Measurements from ENCODE around the gene HP1BP3. TPM values are rescaled to one million over a fixed set of nuclear protein-coding genes. Genes with fewer than 3 reads are reported as not detected.

Gene HP1BP3
- total and polyA plus RNA-seq, 2 of the 4 experiments (the other 2 are of a cell fraction): 88.4 to 151 TPM

- no peak overlapping the region for H2BK120ac ChIP-seq (ENCODE audit: low read depth, low read length)
- peak overlapping the region; percentile 25 for H2BK5ac ChIP-seq (ENCODE audit: low read depth, low read length, poor library complexity, severe bottlenecking)
- TF ChIP-seq FOS (IDR thresholded peaks at IDR 0.05; ENCODE audit: low read depth, low read length): no peak
- TF ChIP-seq CEBPB (IDR thresholded peaks at IDR 0.05; ENCODE audit: low read depth, low read length): peak; percentile 20; the same call in 1 of the 2 replicates
- H4K8ac ChIP-seq (ENCODE audit: low read depth in 2 of 2, low read length in 2 of 2): no peak overlapping the region
- H4K5ac ChIP-seq (ENCODE audit: low read depth, low read length): peak overlapping the region; percentile 42; the same call in 1 of the 2 replicates
- H3K9ac ChIP-seq (ENCODE audit: low read depth, low read length): no peak overlapping the region
- H3K14ac ChIP-seq (replicated peaks; ENCODE audit: low read depth, low read length): no peak overlapping the region
- DNase-seq (peak; percentile 70), ATAC-seq (ENCODE audit: low read depth) (no peak; the same call in 1 of the 2 replicates)
- 0 out of 2 replicates have a peak overlapping the region, but pooled peaks have one; percentile 19 for H3K4ac ChIP-seq (ENCODE audit: low read depth, low read length)
- in situ Hi-C loops (cut with MboI; ENCODE audit: low sequenced_read_pairs): no loop called here
- no CpG with 5 or more reads among the region's 3 CpGs for WGBS, 2 experiments (ENCODE audit: extremely low coverage in 2 of 2, insufficient read length in 1 of 2)
- H3K4me1 ChIP-seq (ENCODE audit: control insufficient read depth, insufficient read depth, low read length): peaks cover 8% of the 10 kb centered on the region
- H3K79me1 ChIP-seq (ENCODE audit: low read depth in 1 of 2, low read length in 2 of 2): peaks cover 18 to 66% of the 10 kb centered on the region in 2 experiments
- H3K27ac ChIP-seq (ENCODE audit: insufficient read depth, low read length): no peak overlapping the region
- H2BK15ac ChIP-seq (ENCODE audit: low read depth, low read length): no peak overlapping the region
- dilution Hi-C loops (cut with HindIII; ENCODE audit: low sequenced_read_pairs, unreplicated experiment): no loop called here
- no peaks in the 10 kb centered on the region for H3K27me3 ChIP-seq (ENCODE audit: control insufficient read depth, insufficient read depth, low read length)
- H3K18ac ChIP-seq (ENCODE audit: low read depth, low read length): peak overlapping the region; percentile 68; the same call in 1 of the 2 replicates
- H3K23ac ChIP-seq (ENCODE audit: low read depth, low read length): peak overlapping the region; percentile 40; the same call in 1 of the 2 replicates
- no peak overlapping the region for H2AK5ac ChIP-seq (ENCODE audit: low read depth, low read length)
- intact Hi-C loops (cut with micrococcal nuclease): no loop called here
- no peak overlapping the region for H2AK9ac ChIP-seq (replicated peaks; ENCODE audit: low read depth, low read length, poor library complexity)
- H2BK20ac ChIP-seq (ENCODE audit: low read depth, low read length): peak overlapping the region; percentile 21; the same call in 1 of the 2 replicates
- peaks cover 4% of the 10 kb centered on the region for H3K9me1 ChIP-seq (ENCODE audit: insufficient read depth, low read length)
- peaks cover 50% of the 10 kb centered on the region for H3K36me3 ChIP-seq (ENCODE audit: control insufficient read depth, insufficient read depth, low read length)
- CTCF ChIA-PET: no interaction called here
- H2AFZ ChIP-seq (replicated peaks; ENCODE audit: low read length, poor library complexity): no peak overlapping the region
- H4K20me1 ChIP-seq (ENCODE audit: insufficient read depth, low read length): peaks cover 2% of the 10 kb centered on the region; the same call in 1 of the 2 replicates
- POLR2A ChIA-PET (ENCODE audit: unreplicated experiment): no interaction called here
- H3K4me3 ChIP-seq (ENCODE audit: insufficient read depth, low read depth, low read length): no peak overlapping the region
- H3K4me2 ChIP-seq (ENCODE audit: low read depth, low read length): peak overlapping the region; percentile 78; the same call in 1 of the 2 replicates
- H4K91ac ChIP-seq (ENCODE audit: insufficient read depth, low read depth, low read length): no peak overlapping the region
- no peak overlapping the region for H3K56ac ChIP-seq (ENCODE audit: extremely low read depth, insufficient read depth, low read length)
- no TSS peak for BruUV-seq (replicated peaks)
- no peaks in the 10 kb centered on the region for H3K9me3 ChIP-seq (ENCODE audit: control insufficient read depth, insufficient read depth, low read length)
Observed at GRCh38 chr1:20753589-20753988, 33.5 kb downstream of the HP1BP3 start.
